ENCODE measurements around the gene C3orf20.

C3orf20 gene

DNA sequence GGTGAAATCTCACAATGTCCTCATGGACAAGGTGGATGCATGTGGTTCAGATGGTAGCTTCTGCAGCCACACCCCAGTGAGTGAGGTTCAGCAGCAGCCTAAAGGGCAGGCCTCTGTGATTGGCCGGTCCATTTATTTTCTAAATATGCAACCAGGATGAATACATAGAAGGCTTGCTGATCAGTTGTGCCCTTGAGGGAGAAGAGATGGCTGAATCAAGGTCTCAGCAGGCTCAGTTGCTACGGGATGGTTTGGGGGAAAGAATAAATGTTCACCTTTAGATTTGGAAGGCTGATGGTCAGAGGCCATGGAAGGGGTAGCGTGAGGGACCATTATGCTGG is 90.1 kb downstream of the C3orf20 start:
- no peaks in the 10 kb centered on the region for H3K36me3 Mint-ChIP-seq (ENCODE audit: low read depth)
- no peak overlapping the region for H3K27ac Mint-ChIP-seq
- H3K9me3 Mint-ChIP-seq = no peaks in the 10 kb centered on the region
- TF ChIP-seq CTCF (IDR thresholded peaks at IDR 0.05) = no peak
- DNase-seq = no peak
- no peak overlapping the region for H3K4me3 Mint-ChIP-seq
- H3K4me1 Mint-ChIP-seq = peaks cover 10% of the 10 kb centered on the region
- H3K27me3 Mint-ChIP-seq (ENCODE audit: low read depth, poor library complexity) = peaks cover 25% of the 10 kb centered on the region

DNA sequence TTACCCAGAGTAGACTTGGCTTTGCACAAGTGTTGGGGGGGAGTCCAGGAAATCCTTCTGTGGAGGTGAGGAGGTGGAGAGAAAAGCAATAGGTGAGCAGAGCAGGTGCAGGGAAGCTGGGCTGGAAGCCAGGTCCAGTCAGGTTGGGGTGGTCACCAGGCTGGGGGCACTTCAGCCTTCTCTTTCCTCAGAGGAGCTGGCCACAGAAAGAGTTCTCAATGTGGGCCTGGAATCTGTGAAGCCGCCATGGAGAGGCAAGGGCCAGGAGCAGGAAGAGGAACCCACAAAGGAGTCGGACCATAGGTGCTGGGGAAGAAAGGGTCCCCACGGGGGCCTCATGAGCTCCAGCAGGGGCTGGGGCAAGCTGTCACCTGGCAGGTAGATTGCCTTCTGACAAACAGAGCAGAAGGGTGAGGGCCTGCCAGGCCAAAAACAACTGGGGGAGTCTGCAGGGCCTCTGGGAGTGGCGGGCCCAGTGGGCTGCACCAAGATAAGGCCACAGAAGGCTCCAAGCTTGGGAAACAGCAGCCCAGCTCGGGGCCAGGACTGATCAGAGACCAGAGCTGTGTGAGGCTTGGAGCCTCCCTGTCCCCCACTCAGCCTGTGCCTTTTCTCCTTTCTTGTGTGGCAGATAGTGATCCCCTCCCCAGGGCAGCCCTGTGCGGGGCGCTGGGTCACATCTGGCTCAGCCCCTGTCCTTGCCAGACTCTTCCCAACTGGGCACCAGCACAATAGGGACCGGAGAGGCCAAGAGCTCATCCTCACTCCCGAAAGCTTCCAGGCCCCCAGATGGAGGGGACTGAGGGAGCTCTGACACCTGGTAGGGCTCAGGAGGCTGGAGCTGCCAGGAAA is 90.9 kb downstream of the C3orf20 start:
- H3K4me1 Mint-ChIP-seq = peaks cover 14% of the 10 kb centered on the region
- H3K4me3 Mint-ChIP-seq = no peak overlapping the region
- no peak for DNase-seq
- no peak for TF ChIP-seq CTCF (IDR thresholded peaks at IDR 0.05)
- H3K27ac Mint-ChIP-seq = no peak overlapping the region
- no peaks in the 10 kb centered on the region for H3K9me3 Mint-ChIP-seq
- peaks cover 25% of the 10 kb centered on the region for H3K27me3 Mint-ChIP-seq (ENCODE audit: low read depth, poor library complexity)
- no peaks in the 10 kb centered on the region for H3K36me3 Mint-ChIP-seq (ENCODE audit: low read depth)

DNA sequence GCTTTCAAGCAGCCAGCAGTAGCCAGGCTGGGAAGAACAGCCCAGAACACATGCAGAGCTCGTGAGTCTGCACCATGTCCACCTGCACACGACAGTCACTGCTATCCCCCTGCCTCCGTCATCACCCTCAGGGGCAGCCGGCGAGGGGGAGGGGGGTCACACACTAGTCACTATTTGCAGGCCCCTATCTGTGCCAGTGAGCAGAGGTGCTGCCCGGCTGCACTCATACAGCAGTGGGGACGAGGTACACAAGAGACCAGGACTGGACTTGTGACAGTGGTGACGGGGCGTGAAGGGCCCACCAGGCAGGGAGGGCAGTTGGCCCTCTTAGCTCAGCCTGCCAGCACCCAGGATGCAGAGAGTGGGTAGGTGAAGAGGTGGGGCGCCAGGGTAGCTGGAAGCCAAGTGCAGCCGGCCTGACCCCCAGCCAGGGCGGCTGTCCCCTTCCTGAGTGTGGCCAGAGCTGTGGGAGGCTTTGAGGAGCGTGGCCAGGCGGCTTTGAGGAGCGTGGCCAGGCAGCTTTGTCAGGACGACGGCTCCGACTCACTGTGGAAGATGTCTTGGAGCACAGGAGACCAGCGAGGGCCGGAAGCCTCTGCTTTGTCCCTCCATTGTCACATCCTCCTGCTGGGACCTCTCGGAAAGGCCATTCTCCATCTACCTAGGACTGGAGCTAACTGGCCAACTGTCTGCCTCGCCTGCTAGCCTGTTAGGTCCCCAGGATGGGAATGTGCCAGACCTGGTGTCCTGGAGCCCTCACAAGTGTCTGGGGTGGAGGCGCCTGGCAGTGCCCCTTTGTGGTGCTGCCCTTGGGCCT is 91.7 kb downstream of the C3orf20 start:
- Mint-ChIP-seq H3K36me3 (ENCODE audit: low read depth) (no peaks in the 10 kb centered on the region), H3K4me1 (peaks cover 14% of the 10 kb centered on the region), H3K27me3 (ENCODE audit: low read depth, poor library complexity) (peaks cover 25% of the 10 kb centered on the region), H3K27ac (no peak overlapping the region), H3K9me3 (no peaks in the 10 kb centered on the region), H3K4me3 (no peak overlapping the region)
- no peak for TF ChIP-seq CTCF (IDR thresholded peaks at IDR 0.05)
- no peak for DNase-seq

DNA sequence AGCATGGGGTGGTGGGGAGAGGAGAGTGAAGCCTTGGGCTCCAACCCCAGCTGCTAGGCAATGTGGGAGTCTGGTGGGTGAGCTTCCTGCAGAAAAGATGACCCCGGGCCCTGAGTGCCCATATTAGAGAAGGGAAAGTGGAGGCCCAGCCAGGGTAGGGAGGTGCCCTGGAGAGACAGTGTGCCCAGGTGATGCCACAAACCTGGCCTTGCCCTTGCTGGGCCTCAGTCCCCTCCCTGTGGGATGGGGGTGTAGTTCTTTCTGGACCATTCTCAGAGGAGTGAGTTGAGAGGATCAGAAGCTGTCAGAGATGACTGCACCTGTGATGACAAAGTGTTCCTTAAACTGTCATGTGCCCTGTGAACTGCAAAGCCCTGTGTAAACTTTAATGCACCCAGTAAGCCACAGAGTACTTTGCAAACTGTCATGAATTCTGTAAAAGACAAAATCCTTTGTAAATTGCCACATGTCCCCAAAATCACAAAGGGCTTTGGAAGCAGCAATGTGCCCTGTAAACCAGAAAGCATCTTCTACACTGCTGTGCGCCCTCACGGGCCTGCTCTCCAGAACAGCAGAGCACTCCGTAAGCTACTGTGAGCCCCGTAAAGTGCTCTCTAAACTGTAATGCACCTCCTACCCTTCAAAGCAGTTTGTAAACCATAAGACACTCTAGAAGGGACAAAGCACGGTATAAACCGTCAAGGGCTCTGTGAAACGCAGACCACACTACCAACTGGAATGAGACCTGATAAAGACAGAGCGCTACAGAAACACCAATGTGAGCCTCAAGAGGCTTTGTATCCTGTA is 92.5 kb downstream of the C3orf20 start:
- no peak for DNase-seq
- Mint-ChIP-seq H3K4me3 (no peak overlapping the region), H3K27me3 (ENCODE audit: low read depth, poor library complexity) (peaks cover 18% of the 10 kb centered on the region), H3K4me1 (peaks cover 14% of the 10 kb centered on the region), H3K27ac (peak overlapping the region; percentile 54), H3K36me3 (ENCODE audit: low read depth) (no peaks in the 10 kb centered on the region), H3K9me3 (no peaks in the 10 kb centered on the region)
- TF ChIP-seq CTCF (IDR thresholded peaks at IDR 0.05) = no peak

GRCh38 chr3:14768182-14768790 is 93.3 kb downstream of the C3orf20 start:
- H3K36me3 Mint-ChIP-seq (ENCODE audit: low read depth) = no peaks in the 10 kb centered on the region
- no peak overlapping the region for H3K4me3 Mint-ChIP-seq
- H3K27me3 Mint-ChIP-seq (ENCODE audit: low read depth, poor library complexity) = peaks cover 15% of the 10 kb centered on the region
- DNase-seq = no peak
- no peak overlapping the region for H3K27ac Mint-ChIP-seq
- peaks cover 19% of the 10 kb centered on the region for H3K4me1 Mint-ChIP-seq
- TF ChIP-seq CTCF (IDR thresholded peaks at IDR 0.05) = no peak
- H3K9me3 Mint-ChIP-seq = no peaks in the 10 kb centered on the region

Measured in nephron progenitor cell (in vitro differentiated cells).